Cardiac fibroblast (primary cell): ENCODE data around the gene TRIOBP.

Experiments
- DNase-seq, 2 donors: peaks; one replicate each; pipeline versions ENCODE4 v3.0.0 to v3.0.0-alpha.2; 2010; ENCODE audit warnings: low read depth in 2 of 2
- H3K4me3 ChIP-seq, 2 donors: replicated peaks in 1 of 2; 1 replicate in 1 of 2; 2 replicates in 1 of 2; pipeline ENCODE4 v1.5.1; 2011; ENCODE audit warnings: low read depth in 2 of 2, low read length in 2 of 2, mild to moderate bottlenecking in 2 of 2, moderate library complexity in 1 of 2
- CTCF ChIP-seq: IDR thresholded peaks from one replicate; pipeline ENCODE4 v1.5.1; 2011; ENCODE audit warnings: low read depth, mild to moderate bottlenecking, low read length, inconsistent platforms

Gene TRIOBP

GRCh38 chr22:37742376-37743171, 45.7 kb downstream of the TRIOBP start:
- no peak overlapping the region for H3K4me3 ChIP-seq
- no peak for TF ChIP-seq CTCF
- peak; percentile 84 to 90 for DNase-seq

- DNase-seq = no peak
- no peak for TF ChIP-seq CTCF
- H3K4me3 ChIP-seq = no peak overlapping the region
These were observed 47.7 kb downstream of the TRIOBP start for GRCh38 chr22:37744589-37744988.

- peak; percentile 84 to 92 for DNase-seq
- H3K4me3 ChIP-seq = peak overlapping the region; percentile 94 to 99
- TF ChIP-seq CTCF = no peak
These were observed 48.9 kb downstream of the TRIOBP start for GRCh38 chr22:37745548-37746365.

- no peak for TF ChIP-seq CTCF
- peak overlapping the region; percentile 94 to 99 for H3K4me3 ChIP-seq
- no peak for DNase-seq
These were observed 49.7 kb downstream of the TRIOBP start for GRCh38 chr22:37746366-37747079.

- DNase-seq = peak; percentile 54 to 62
- no peak for TF ChIP-seq CTCF
- H3K4me3 ChIP-seq = peak overlapping the region; percentile 94 to 99
These were observed 50.3 kb downstream of the TRIOBP start for GRCh38 chr22:37747080-37747714.

- no peak for DNase-seq
- no peak for TF ChIP-seq CTCF
- H3K4me3 ChIP-seq = peak overlapping the region; percentile 94 to 99
These were observed 50.9 kb downstream of the TRIOBP start for GRCh38 chr22:37747715-37748100.
